Liver (tissue), 9 donors: Measurements from ENCODE around the gene TBX15. TPM values are rescaled to one million over a fixed set of nuclear protein-coding genes. Genes with fewer than 3 reads are reported as not detected.

Experiments used
- DNase-seq: peaks from one replicate; pipeline ENCODE4 v3.0.0-alpha.2; 2017; ENCODE audit warnings: low spot score
- H3K27ac ChIP-seq, 2 donors: one replicate each; pipeline ENCODE4 v1.7.0; 2013; ENCODE audit warnings: inconsistent platforms in 2 of 2, low read length in 2 of 2, control low read depth in 1 of 2, low read depth in 1 of 2, mild to moderate bottlenecking in 1 of 2
- H3K27me3 ChIP-seq, 4 donors: one replicate each; pipeline versions ENCODE4 v1.6.1 to v1.7.0; 2013; ENCODE audit warnings: low read length in 3 of 4, inconsistent platforms in 1 of 4, mild to moderate bottlenecking in 1 of 4, moderate library complexity in 1 of 4; ENCODE audit not compliant: control insufficient read depth in 4 of 4, insufficient read depth in 4 of 4
- H3K36me3 ChIP-seq, 4 donors: one replicate each; pipeline versions ENCODE4 v1.6.1 to v1.7.0; 2013; ENCODE audit warnings: low read length in 3 of 4, mild to moderate bottlenecking in 3 of 4, low read depth in 1 of 4, moderate library complexity in 1 of 4; ENCODE audit not compliant: control insufficient read depth in 4 of 4, insufficient read depth in 3 of 4
- H3K4me1 ChIP-seq, 4 donors: one replicate each; pipeline versions ENCODE4 v1.6.1 to v1.7.0; 2013; ENCODE audit warnings: low read length in 3 of 4, mild to moderate bottlenecking in 3 of 4, moderate library complexity in 1 of 4; ENCODE audit not compliant: control insufficient read depth in 4 of 4, insufficient read depth in 4 of 4
- H3K4me3 ChIP-seq, 3 donors: one replicate each; pipeline versions ENCODE4 v1.6.1 to v1.7.0; 2013; ENCODE audit warnings: low read length in 3 of 3, control low read depth in 1 of 3, low read depth in 1 of 3, mild to moderate bottlenecking in 1 of 3
- H3K9ac ChIP-seq, 2 donors: one replicate each; pipeline ENCODE4 v1.7.0; 2013; ENCODE audit warnings: low read length in 2 of 2, mild to moderate bottlenecking in 2 of 2, moderate library complexity in 2 of 2, control low read depth in 1 of 2, low read depth in 1 of 2
- H3K9me3 ChIP-seq, 4 donors: one replicate each; pipeline versions ENCODE4 v1.6.1 to v1.7.0; 2013; ENCODE audit warnings: low read length in 3 of 4; ENCODE audit not compliant: control insufficient read depth in 4 of 4
- FOXA1 ChIP-seq: IDR thresholded peaks from 2 replicates; pipeline ENCODE4 v1.6.1; 2016; ENCODE audit warnings: antibody characterized with exemption
- HNF4G ChIP-seq: IDR thresholded peaks from 2 replicates; pipeline ENCODE4 v1.6.1; 2016; ENCODE audit warnings: antibody characterized with exemption
- NR2F2 ChIP-seq: IDR thresholded peaks from 2 replicates; pipeline ENCODE4 v1.6.1; 2016; ENCODE audit warnings: antibody characterized with exemption
- RAD21 ChIP-seq, 2 donors: IDR thresholded peaks; 2 replicates each; pipeline ENCODE4 v1.6.1; 2016; ENCODE audit warnings: antibody characterized with exemption in 2 of 2, mild to moderate bottlenecking in 2 of 2
- RXRA ChIP-seq, 2 donors: IDR thresholded peaks; 2 replicates each; pipeline ENCODE4 v1.6.1; 2017 to 2018; ENCODE audit warnings: antibody characterized with exemption in 2 of 2, mild to moderate bottlenecking in 1 of 2
- SP1 ChIP-seq: IDR thresholded peaks from 2 replicates; pipeline ENCODE4 v1.6.1; 2018; ENCODE audit warnings: antibody characterized with exemption, mild to moderate bottlenecking
- TAF1 ChIP-seq: conservative IDR thresholded peaks from 2 replicates; pipeline ENCODE4 v1.6.1; 2016; ENCODE audit warnings: antibody characterized with exemption, mild to moderate bottlenecking
- WGBS: extraction: QIAGEN DNeasy Blood & Tissue Kit; methylation state at CpG from one replicate; pipeline ENCODE4 v1.1.7; 2013; 5-methylcytosine and 5-hydroxymethylcytosine counted together
- polyA plus RNA-seq, 2 donors: library from polyadenylated mRNA; stranded (reverse) in 1 of 2; unstranded in 1 of 2; fragments of 200-250 nt in 1 of 2; fragments of >200 nt in 1 of 2; fragmentation: Nextera tagmentation in 1 of 2; extraction: Ambion mirVana in 1 of 2; gene quantifications; one replicate each; pipeline versions ENCODE4 v1.2.1 to v1.2.3, GENCODE V29; 2013 to 2015
- total RNA-seq, 2 donors: library from RNA; depleted of rRNA; stranded (reverse); fragments of >200 nt; gene quantifications; one replicate each; pipeline ENCODE4 v1.2.3, GENCODE V29; 2014
- TF ChIP-seq, protein P1 (sequence below): IDR thresholded peaks from 2 replicates; pipeline ENCODE4 v1.6.1; 2016; ENCODE audit warnings: antibody characterized with exemption
- TF ChIP-seq, protein P2 (sequence below): IDR thresholded peaks from 2 replicates; pipeline ENCODE4 v1.6.1; 2016; ENCODE audit warnings: antibody characterized with exemption
- TF ChIP-seq, protein P3 (sequence below): IDR thresholded peaks from 2 replicates; pipeline ENCODE4 v1.6.1; 2016; ENCODE audit warnings: antibody characterized with exemption, mild to moderate bottlenecking
- donor health status: healthy.
- donor health status: healthy.
- donor health status: healthy.
- donor health status: healthy.
- donor health status: healthy.

The TBX15 gene
- total and polyA plus RNA-seq, 4 donors: 0.09 to 15.5 (median 3.5) TPM

DNA sequence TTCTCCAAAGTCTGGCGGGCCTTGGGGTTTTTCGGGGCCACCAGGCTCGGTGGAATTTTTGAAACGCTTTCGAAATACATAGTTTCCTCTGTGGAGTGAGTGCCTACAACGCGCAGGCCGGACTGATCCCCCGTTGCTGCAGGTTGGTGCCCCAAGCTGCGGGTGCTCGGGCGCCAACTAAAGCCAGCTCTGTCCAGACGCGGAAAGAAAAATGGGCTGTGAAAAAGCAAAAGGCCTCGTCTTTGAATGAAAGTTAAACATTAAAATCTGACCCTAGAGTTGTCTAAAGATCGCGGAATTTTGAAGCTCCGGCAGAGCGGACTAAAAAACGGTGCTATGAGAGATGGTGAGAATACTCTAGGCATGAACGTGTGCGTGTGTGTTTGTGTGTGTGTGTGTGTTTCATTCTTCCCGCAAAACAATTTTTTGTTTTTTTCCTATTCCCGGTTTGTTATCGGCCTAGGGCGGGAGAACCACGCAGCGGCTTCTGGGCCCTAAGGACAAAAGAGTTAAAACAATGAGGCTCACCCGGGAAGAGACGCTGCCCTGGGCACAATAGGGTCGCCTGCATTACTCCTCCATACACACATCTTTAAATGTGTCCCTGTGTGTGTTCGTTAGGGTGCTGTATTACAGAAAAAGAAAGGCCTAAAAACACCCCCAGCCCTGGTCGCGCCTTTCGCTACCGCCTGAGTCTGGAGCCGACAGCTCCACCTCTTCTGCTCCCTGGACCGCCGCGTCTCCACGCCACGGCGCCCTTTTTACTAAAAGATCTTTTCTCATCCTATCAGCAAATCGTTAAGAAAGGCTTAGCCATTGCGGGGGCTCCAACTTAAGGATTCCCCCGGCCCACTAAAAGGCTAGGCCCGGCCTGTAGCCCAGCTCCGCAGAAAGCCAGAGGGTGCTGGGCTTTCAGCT lies 3.2 kb downstream of the TBX15 start:
- H3K4me1 ChIP-seq: peaks cover 3 to 27% (median 14%) of the 10 kb centered on the region in 4 donors
- peaks cover 6 to 50% (median 18%) of the 10 kb centered on the region in 4 donors for H3K9me3 ChIP-seq
- peaks cover 0 to 50% (median 21%) of the 10 kb centered on the region in 4 donors for H3K27me3 ChIP-seq
- TF ChIP-seq RXRA (IDR thresholded peaks at IDR 0.05) (no peak), NR2F2 (no peak), HNF4G (no peak), SP1 (no peak), RAD21 (IDR thresholded peaks at IDR 0.05) (no peak), FOXA1 (no peak)
- TF ChIP-seq, protein P1, sequence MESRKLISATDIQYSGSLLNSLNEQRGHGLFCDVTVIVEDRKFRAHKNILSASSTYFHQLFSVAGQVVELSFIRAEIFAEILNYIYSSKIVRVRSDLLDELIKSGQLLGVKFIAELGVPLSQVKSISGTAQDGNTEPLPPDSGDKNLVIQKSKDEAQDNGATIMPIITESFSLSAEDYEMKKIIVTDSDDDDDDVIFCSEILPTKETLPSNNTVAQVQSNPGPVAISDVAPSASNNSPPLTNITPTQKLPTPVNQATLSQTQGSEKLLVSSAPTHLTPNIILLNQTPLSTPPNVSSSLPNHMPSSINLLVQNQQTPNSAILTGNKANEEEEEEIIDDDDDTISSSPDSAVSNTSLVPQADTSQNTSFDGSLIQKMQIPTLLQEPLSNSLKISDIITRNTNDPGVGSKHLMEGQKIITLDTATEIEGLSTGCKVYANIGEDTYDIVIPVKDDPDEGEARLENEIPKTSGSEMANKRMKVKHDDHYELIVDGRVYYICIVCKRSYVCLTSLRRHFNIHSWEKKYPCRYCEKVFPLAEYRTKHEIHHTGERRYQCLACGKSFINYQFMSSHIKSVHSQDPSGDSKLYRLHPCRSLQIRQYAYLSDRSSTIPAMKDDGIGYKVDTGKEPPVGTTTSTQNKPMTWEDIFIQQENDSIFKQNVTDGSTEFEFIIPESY: no peak
- TF ChIP-seq, protein P2, sequence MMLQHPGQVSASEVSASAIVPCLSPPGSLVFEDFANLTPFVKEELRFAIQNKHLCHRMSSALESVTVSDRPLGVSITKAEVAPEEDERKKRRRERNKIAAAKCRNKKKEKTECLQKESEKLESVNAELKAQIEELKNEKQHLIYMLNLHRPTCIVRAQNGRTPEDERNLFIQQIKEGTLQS: no peak
- TF ChIP-seq, protein P3, sequence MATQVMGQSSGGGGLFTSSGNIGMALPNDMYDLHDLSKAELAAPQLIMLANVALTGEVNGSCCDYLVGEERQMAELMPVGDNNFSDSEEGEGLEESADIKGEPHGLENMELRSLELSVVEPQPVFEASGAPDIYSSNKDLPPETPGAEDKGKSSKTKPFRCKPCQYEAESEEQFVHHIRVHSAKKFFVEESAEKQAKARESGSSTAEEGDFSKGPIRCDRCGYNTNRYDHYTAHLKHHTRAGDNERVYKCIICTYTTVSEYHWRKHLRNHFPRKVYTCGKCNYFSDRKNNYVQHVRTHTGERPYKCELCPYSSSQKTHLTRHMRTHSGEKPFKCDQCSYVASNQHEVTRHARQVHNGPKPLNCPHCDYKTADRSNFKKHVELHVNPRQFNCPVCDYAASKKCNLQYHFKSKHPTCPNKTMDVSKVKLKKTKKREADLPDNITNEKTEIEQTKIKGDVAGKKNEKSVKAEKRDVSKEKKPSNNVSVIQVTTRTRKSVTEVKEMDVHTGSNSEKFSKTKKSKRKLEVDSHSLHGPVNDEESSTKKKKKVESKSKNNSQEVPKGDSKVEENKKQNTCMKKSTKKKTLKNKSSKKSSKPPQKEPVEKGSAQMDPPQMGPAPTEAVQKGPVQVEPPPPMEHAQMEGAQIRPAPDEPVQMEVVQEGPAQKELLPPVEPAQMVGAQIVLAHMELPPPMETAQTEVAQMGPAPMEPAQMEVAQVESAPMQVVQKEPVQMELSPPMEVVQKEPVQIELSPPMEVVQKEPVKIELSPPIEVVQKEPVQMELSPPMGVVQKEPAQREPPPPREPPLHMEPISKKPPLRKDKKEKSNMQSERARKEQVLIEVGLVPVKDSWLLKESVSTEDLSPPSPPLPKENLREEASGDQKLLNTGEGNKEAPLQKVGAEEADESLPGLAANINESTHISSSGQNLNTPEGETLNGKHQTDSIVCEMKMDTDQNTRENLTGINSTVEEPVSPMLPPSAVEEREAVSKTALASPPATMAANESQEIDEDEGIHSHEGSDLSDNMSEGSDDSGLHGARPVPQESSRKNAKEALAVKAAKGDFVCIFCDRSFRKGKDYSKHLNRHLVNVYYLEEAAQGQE: no peak
- H3K27ac ChIP-seq: no peak overlapping the region
- 14% methylated on average over 48 of the region's 48 CpGs for WGBS
- H3K4me3 ChIP-seq: peak overlapping the region in 1 of 3 donors; percentile 38
- H3K9ac ChIP-seq: no peak overlapping the region
- DNase-seq: no peak
- H3K36me3 ChIP-seq: peaks cover 0 to 2% (median 0%) of the 10 kb centered on the region in 4 donors

DNA sequence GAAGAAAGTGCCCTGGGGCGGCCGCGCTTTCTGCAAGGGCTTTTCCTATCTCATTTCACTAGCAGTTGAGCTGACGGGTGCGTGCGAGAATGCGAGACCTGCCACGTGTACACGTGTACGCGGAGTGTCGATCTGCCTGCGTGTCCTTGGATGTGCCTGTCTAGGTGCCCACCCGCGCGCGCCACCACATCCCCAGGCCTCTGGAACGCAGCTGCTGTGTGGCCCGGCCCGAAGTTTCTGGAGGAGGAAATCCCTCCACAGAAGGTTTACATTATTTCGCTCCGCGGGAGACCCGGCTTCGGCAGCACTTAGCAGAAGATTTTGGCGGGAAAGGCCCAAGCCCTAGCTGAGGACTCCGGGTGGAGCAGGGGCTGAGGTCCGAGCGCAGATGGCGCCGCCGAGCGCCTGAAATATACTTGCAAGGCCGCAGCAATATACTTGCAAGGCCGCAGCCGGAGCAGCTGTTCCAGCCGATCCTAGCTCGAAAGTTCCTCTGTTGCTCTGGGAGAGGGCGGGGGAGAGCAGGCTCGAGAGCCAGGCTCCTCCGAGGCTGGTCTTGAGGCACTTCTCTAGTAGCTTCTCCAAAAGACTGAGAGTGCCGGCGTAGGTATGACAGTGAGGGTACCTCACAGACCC lies 3.9 kb downstream of the TBX15 start:
- H3K9me3 ChIP-seq: peaks cover 6 to 53% (median 22%) of the 10 kb centered on the region in 4 donors
- H3K9ac ChIP-seq: no peak overlapping the region
- peak overlapping the region in 1 of 3 donors; percentile 38 for H3K4me3 ChIP-seq
- no peak for DNase-seq
- TF ChIP-seq RAD21 (IDR thresholded peaks at IDR 0.05) (peak in 1 of 2 donors; percentile 5), TAF1 (no peak)
- H3K27ac ChIP-seq: no peak overlapping the region
- peaks cover 6 to 30% (median 19%) of the 10 kb centered on the region in 4 donors for H3K4me1 ChIP-seq
- H3K27me3 ChIP-seq: peaks cover 0 to 52% (median 18%) of the 10 kb centered on the region in 4 donors
- WGBS: 18% methylated on average over 43 of the region's 43 CpGs
- peaks cover 0 to 2% (median 0%) of the 10 kb centered on the region in 4 donors for H3K36me3 ChIP-seq
